GM18526 (cell line): Measurements from ENCODE around the gene ANK2.

Experiments used
- POLR2A ChIP-seq: IDR thresholded peaks from 3 replicates; pipeline ENCODE4 v1.6.1; 2011; ENCODE audit not compliant: insufficient read length; ENCODE audit errors: extremely low read depth

Gene ANK2

DNA sequence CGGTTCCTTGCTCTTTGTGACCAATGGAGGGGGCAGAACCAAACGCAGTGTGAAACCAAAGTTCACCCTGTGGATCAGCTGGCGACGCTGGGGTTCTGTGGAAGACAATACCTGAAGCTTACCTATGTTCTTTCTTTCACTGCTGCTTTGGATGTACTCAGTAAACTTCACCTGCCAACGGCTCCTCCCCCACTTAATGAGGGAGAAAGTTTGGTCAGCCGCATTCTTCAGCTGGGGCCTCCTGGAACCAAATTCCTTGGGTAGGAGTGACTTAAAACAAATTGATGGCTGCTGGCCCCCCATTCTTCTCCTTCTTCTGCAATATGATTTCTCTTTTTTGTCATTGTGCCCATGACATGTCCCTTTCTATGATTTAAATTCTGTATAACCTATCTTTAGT, 282.4 kb downstream of the ANK2 start:
- TF ChIP-seq POLR2A, result no peak

DNA sequence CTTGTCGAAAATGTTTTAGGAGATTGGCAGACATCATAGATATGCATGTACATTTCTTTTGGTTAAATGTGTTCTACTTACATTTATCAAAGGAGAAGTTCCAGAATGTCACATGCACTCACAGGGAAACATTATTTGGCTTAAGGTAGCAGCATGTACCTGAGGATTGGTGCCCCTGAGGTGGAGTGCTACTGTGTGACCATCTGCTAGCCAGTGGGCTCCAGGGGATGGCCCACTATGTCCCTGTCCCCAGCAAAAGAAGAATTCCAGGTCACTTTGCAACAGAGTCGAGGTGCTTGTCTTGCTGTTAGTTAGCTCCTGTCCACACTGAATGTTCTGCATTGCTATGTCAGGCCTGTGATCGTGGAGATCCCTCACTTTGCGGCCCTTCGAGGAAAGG, 283.2 kb downstream of the ANK2 start:
- no peak for TF ChIP-seq POLR2A

DNA sequence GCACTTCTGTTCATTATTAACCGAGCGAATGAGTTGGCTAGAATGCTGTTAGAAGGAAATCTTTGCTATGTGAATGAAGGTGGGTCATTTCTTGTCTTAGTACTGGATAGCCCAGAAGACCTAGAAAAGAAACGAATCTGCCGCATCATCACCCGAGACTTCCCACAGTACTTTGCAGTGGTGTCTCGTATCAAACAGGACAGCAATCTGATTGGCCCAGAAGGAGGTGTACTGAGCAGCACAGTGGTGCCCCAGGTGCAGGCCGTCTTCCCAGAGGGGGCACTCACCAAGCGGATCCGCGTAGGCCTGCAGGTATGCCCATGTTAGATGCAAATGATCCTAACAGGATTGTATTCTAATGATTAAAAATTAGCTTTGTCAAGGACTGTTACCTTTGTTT, 286.3 kb downstream of the ANK2 start:
- TF ChIP-seq POLR2A, result no peak

DNA sequence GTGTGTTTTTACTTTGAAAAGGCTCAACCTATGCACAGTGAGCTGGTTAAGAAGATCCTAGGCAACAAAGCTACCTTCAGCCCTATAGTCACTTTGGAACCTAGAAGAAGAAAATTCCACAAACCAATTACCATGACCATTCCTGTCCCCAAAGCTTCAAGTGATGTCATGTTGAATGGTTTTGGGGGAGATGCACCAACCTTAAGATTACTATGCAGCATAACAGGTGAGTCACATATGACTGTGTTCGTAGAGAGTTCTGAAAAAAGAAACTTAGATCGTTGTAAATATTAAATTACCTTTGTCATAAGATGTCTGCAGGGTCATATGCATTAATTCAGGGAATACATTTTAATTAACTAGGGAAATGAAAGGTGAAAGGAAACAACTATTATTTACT, 287.1 kb downstream of the ANK2 start:
- no peak for TF ChIP-seq POLR2A

DNA sequence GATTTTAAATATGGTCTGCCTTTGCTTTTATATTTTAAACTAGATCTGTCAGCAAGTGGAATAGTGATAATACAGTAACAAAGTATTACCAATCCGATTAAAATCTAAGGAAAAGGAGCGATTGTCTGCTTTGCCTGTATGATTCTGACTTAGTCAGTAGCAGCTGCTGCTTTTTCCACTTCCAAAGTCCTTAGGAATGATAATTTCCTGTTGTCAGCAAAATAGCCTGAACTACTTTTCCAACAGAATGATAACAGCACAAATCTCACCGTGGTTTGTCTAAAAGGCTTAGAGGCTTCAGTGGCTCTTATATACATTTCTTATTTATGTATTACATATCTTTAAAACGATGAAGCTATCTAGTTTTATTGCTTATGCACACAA, 290.0 kb downstream of the ANK2 start:
- no peak for TF ChIP-seq POLR2A

DNA sequence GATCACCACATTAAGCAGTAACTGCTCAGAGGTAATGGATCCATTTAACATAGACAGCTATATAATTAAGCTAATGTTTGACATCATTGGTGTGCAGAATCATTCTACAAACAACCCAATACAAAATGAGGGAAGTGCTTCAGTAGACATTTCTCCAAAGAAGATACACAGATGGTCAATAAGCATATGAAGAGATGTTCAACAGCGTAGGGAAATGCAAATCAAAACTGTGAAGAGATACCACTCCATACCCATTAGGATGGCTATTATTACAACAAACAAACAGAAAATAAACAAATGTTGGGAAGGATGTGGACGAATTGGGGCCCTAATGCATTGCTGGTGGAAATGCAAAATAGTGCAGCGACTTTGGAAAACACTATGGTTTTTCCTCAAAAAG, 294.6 kb downstream of the ANK2 start:
- TF ChIP-seq POLR2A, result no peak

DNA sequence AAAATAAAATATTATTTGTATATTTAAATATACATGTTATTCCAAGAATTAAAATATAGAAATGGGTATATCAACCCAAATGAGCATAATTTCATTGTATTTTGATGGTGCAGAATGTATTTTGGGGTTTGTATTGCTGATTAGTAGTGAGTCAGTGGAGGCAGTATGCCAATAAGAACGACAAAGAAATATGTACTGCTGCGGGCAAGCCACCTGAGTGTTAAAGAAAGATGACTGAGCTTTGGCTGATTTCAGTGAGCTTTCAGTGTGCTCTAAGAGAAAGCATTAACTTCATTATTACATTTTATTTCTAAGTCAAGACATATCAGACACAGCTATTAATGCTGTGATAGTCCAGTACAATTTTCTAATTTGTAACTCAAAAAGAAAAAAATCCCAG, 297.8 kb downstream of the ANK2 start:
- no peak for TF ChIP-seq POLR2A

DNA sequence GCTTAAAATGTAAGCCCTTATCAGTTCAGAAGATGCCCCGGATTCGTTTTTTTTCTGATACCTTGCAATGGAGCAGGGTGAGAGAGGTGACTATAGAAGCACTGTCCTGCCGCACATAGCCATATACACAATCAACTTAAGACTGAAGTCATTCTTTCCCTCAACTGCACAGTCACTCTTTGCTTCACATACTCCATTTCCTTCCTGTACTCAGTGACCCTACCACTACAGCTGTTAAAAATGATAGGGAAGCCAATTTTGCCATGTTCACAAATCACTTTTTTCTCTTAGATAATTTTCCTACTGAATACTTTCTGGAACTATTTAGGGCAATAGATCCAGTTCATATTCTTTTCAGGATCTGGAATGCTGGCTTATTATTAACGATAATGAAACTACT, 300.0 kb downstream of the ANK2 start:
- no peak for TF ChIP-seq POLR2A

DNA sequence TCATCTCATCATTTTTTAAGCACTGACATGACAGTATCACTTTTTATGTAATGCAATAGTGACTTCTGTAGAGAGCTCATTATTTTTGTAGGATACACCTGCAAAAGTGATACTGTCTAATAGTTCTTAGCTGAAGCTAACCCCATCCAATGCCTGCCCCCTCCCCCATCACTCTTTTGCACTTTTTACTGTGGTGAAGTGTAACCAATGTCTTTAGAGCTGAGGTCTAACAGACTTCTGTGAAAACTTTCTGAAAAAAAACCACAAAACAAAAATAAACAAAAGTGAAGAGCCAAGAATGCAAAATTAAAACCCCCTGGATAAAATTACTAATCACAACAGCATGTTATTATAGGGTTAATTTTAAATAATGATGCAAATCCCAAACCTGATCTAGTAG, 301.1 kb downstream of the ANK2 start:
- no peak for TF ChIP-seq POLR2A

DNA sequence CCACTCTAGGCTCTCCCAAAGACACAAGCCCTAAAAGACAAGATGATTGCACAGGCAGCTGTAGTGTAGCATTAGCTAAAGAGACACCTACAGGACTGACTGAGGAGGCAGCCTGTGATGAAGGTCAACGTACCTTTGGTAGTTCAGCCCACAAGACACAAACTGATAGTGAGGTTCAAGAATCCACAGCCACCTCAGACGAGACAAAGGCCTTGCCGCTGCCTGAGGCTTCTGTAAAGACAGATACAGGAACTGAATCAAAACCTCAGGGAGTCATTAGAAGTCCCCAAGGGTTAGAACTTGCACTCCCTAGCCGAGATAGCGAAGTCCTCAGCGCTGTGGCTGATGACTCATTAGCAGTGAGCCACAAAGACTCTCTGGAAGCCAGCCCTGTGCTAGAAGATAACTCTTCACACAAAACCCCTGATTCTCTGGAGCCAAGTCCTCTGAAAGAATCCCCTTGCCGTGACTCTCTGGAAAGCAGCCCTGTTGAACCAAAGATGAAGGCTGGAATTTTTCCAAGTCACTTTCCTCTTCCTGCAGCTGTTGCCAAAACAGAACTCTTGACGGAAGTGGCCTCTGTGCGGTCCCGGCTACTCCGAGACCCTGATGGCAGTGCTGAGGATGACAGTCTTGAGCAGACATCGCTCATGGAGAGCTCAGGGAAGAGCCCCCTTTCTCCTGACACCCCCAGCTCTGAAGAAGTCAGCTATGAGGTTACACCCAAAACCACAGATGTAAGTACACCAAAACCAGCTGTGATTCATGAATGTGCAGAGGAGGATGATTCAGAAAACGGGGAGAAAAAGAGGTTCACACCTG, 306.3 kb downstream of the ANK2 start:
- no peak for TF ChIP-seq POLR2A

DNA sequence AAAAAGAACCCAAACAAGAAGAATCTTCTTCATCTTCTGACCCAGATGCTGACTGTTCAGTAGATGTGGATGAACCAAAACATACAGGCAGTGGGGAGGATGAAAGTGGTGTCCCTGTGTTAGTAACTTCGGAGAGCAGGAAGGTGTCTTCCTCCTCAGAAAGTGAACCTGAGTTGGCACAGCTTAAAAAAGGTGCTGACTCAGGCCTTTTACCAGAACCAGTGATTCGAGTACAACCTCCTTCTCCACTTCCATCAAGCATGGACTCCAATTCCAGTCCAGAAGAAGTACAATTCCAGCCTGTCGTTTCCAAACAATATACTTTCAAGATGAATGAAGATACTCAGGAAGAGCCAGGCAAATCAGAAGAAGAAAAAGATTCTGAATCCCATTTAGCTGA, 307.0 kb downstream of the ANK2 start:
- no peak for TF ChIP-seq POLR2A

DNA sequence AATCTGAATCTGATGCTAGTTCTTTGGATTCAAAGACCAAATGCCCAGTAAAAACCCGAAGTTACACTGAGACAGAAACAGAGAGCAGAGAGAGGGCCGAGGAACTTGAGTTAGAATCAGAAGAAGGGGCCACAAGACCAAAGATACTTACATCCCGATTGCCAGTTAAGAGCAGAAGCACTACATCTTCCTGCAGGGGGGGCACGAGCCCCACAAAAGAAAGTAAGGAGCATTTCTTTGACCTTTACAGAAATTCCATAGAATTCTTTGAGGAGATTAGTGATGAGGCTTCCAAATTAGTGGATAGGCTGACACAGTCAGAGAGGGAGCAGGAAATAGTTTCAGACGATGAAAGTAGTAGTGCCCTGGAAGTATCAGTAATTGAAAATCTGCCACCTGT, 309.3 kb downstream of the ANK2 start:
- no peak for TF ChIP-seq POLR2A

DNA sequence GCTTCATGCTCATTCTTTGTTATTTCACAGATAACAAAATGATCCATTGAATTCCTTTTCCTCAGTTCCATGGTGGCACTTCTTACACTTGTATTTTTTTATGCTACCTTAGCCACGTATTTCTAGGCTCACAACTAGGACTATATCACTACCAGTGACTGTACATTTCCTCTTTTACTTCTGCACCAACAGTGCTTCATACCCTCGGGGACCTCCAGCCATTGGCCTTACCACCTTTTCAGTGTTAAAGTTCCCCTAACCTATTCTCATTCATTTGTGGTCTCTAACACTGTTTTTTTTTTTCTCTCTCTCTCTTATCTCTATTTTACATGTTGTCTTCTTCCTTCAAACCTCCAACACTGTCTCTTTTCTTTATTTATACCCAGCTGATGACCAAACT, 315.9 kb downstream of the ANK2 start:
- no peak for TF ChIP-seq POLR2A

DNA sequence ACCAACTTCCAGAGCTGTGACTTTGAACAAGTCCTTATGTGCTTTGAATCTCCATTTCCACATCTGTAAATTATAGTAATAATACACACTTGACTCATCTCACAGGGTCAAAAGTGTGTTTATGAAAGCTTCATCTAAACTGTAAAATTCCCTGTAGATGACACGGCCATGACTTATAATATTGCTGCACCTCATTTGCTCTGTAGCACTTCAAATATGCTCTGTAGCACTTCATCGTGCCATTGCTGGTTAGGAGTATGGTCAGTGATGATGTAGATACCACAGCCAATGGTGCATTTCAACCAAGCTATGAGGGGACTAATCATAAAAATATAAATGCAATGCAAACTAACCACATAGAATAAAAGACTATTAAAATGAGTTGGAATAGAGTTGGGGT, 318.6 kb downstream of the ANK2 start:
- TF ChIP-seq POLR2A, result no peak

DNA sequence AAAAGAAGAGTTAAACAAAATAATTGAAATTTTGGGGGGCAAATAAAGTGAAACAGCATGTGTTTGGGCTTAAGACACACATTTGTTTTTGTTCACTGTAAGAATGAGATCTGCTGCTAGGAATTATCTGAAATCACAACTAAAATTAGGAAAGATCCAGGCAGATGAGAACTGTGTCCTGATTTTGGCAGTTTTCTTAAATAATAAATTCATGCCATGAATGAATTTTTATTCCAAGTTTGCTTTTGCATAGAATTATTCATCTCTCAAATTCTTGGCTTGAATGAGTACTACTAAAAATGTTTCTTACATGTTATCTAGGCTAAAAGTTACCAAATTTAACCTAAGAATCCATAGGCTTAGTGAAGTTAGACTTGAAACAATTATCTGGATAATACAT, 321.7 kb downstream of the ANK2 start:
- TF ChIP-seq POLR2A, result no peak

DNA sequence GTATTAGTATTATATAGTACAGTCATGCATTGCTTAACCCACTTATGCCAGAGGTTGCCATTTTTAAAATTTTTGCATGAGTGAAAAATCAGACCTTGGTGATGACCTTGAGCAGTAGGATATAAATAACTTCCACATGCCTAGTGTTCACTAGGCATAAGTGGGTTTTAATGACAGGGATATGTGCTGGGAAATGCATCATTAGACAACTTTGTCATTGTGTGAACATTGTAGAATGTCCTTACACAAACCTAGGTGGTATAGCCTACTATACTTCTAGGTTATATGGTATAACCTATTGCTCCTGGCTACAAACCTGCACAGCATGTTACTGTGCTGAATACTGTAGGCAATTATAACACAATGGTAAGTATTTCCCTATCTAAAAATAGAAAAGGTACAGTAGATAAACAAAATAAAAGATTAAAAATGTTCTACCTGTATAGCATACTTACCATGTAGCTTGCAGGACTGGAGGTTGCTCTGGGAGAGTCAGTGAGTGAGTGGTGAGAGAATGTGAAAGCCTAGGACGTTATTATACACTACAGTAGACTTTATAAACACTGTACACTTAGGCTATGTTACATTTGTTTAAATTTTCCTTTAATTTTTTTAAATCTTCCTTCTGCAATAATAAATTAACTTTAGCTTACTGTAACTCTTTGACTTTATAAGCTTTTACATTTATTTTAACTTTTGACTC, 326.7 kb downstream of the ANK2 start:
- no peak for TF ChIP-seq POLR2A

DNA sequence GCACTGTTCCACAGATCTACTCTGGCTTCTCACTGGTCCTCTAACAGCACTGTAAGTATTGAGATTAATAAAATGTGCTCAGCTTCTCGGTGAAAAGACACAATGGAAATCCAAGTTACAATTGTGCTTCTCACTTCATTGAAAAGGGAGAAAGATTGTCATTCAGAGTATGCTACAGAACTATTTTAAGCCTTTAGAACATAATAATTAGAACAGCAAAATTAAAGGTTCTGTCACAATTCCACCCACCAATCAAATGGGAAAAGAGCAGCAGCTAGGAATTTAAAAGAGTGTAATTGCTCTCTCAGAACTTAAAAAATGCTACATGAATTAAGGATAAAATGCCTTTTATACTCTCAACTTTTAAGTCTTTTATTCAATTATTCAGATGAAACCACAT, 329.4 kb downstream of the ANK2 start:
- no peak for TF ChIP-seq POLR2A

DNA sequence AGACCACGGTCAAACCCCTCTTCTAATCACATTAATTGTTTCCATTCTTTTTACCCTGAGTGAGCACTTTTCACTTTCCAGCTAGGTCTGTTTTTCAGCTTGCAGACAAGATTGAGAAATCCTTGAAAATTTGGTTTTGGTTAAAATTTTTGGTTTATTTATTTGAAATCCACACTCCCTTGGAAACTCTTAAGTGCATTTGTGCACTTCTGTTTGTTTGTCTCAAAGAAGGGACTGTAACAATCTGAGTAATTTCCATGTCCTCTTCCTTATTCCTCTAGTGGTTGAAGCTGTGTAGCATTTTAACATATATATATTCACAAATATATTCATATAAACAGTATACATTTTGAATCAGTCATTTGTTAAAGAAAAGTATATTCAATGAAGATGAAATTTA, 333.3 kb downstream of the ANK2 start:
- TF ChIP-seq POLR2A, result no peak
